Measurements from ENCODE around the gene PKD1.
A peak's percentile ranks its signal among the peaks of the same experiment; 100 is the strongest.

The PKD1 gene

DNA sequence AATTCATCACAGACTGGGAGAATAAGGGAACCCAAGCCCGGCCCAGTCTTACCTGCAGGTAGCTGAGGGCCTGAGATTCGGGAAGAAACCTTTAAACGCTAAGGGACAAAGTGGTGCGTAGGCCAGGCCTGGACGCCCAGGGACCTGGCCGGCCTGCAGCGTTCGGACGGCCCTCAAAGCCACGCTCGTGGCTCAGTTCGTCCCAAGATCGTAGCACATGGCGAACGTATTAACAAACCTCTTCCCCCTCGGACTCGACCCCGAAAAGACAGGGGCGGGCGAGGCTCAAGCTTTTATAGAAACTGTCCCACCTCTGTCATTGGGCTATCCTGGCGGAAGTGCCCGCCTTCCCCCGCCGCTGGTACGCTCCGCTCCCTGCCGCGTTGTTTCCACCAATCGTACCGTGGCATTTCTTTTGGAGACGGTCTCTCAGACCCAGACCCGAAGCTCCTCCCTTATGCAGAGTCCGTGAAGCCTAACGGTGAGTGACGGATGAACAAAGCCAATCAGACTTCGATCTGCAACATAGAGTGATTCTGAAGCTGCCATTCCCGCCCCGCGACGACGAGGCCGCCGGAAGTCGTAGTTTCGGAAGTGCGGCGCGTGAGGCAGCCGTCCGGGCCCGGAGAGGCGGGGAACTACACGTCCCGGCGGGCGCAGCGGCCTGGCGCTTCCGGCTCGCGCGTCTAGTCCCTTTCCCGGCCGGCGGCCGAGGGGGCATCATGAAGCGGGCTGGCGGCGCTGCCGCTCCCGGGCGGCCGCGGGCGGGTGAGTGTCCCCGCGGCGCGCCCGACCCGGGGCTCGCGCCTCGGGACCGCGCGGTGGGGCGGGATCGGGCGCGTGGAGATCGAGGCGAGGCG, 19.6 kb upstream of the PKD1 start, which contains the start of gene TRAF7 (continued):
- TF ChIP-seq, protein P1, sequence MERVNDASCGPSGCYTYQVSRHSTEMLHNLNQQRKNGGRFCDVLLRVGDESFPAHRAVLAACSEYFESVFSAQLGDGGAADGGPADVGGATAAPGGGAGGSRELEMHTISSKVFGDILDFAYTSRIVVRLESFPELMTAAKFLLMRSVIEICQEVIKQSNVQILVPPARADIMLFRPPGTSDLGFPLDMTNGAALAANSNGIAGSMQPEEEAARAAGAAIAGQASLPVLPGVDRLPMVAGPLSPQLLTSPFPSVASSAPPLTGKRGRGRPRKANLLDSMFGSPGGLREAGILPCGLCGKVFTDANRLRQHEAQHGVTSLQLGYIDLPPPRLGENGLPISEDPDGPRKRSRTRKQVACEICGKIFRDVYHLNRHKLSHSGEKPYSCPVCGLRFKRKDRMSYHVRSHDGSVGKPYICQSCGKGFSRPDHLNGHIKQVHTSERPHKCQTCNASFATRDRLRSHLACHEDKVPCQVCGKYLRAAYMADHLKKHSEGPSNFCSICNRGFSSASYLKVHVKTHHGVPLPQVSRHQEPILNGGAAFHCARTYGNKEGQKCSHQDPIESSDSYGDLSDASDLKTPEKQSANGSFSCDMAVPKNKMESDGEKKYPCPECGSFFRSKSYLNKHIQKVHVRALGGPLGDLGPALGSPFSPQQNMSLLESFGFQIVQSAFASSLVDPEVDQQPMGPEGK (tag by site-specific recombination; IDR thresholded peaks at IDR 0.05) = peak; percentile 52
- TF ChIP-seq, protein P2, sequence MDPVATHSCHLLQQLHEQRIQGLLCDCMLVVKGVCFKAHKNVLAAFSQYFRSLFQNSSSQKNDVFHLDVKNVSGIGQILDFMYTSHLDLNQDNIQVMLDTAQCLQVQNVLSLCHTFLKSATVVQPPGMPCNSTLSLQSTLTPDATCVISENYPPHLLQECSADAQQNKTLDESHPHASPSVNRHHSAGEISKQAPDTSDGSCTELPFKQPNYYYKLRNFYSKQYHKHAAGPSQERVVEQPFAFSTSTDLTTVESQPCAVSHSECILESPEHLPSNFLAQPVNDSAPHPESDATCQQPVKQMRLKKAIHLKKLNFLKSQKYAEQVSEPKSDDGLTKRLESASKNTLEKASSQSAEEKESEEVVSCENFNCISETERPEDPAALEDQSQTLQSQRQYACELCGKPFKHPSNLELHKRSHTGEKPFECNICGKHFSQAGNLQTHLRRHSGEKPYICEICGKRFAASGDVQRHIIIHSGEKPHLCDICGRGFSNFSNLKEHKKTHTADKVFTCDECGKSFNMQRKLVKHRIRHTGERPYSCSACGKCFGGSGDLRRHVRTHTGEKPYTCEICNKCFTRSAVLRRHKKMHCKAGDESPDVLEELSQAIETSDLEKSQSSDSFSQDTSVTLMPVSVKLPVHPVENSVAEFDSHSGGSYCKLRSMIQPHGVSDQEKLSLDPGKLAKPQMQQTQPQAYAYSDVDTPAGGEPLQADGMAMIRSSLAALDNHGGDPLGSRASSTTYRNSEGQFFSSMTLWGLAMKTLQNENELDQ (tag by site-specific recombination; IDR thresholded peaks at IDR 0.05; ENCODE audit: low read depth) = no peak
- TF ChIP-seq ZNF341 (tag by site-specific recombination; IDR thresholded peaks at IDR 0.05; ENCODE audit: low read depth) = peak; percentile 53
- TF ChIP-seq ZNF791 (tag by site-specific recombination; IDR thresholded peaks at IDR 0.05) = no peak
- TF ChIP-seq ZNF843 (tag by site-specific recombination; IDR thresholded peaks at IDR 0.05) = peak; percentile 27; the same call in 1 of the 2 replicates
- peak; percentile 97 for TF ChIP-seq ZBTB20 (tag by site-specific recombination; IDR thresholded peaks at IDR 0.05)
- 0 out of 2 replicates have a peak, but pooled peaks have one; percentile 0 for TF ChIP-seq ZNF677 (tag by site-specific recombination; IDR thresholded peaks at IDR 0.05)
- peak; percentile 88 for TF ChIP-seq ZSCAN30 (tag by site-specific recombination; IDR thresholded peaks at IDR 0.05)
- TF ChIP-seq ZNF416 (tag by site-specific recombination; IDR thresholded peaks at IDR 0.05) = no peak
- TF ChIP-seq, protein P3, sequence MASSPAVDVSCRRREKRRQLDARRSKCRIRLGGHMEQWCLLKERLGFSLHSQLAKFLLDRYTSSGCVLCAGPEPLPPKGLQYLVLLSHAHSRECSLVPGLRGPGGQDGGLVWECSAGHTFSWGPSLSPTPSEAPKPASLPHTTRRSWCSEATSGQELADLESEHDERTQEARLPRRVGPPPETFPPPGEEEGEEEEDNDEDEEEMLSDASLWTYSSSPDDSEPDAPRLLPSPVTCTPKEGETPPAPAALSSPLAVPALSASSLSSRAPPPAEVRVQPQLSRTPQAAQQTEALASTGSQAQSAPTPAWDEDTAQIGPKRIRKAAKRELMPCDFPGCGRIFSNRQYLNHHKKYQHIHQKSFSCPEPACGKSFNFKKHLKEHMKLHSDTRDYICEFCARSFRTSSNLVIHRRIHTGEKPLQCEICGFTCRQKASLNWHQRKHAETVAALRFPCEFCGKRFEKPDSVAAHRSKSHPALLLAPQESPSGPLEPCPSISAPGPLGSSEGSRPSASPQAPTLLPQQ (tag by site-specific recombination; IDR thresholded peaks at IDR 0.05) = peak; percentile 71; the same call in 1 of the 2 replicates
- TF ChIP-seq, protein P4, sequence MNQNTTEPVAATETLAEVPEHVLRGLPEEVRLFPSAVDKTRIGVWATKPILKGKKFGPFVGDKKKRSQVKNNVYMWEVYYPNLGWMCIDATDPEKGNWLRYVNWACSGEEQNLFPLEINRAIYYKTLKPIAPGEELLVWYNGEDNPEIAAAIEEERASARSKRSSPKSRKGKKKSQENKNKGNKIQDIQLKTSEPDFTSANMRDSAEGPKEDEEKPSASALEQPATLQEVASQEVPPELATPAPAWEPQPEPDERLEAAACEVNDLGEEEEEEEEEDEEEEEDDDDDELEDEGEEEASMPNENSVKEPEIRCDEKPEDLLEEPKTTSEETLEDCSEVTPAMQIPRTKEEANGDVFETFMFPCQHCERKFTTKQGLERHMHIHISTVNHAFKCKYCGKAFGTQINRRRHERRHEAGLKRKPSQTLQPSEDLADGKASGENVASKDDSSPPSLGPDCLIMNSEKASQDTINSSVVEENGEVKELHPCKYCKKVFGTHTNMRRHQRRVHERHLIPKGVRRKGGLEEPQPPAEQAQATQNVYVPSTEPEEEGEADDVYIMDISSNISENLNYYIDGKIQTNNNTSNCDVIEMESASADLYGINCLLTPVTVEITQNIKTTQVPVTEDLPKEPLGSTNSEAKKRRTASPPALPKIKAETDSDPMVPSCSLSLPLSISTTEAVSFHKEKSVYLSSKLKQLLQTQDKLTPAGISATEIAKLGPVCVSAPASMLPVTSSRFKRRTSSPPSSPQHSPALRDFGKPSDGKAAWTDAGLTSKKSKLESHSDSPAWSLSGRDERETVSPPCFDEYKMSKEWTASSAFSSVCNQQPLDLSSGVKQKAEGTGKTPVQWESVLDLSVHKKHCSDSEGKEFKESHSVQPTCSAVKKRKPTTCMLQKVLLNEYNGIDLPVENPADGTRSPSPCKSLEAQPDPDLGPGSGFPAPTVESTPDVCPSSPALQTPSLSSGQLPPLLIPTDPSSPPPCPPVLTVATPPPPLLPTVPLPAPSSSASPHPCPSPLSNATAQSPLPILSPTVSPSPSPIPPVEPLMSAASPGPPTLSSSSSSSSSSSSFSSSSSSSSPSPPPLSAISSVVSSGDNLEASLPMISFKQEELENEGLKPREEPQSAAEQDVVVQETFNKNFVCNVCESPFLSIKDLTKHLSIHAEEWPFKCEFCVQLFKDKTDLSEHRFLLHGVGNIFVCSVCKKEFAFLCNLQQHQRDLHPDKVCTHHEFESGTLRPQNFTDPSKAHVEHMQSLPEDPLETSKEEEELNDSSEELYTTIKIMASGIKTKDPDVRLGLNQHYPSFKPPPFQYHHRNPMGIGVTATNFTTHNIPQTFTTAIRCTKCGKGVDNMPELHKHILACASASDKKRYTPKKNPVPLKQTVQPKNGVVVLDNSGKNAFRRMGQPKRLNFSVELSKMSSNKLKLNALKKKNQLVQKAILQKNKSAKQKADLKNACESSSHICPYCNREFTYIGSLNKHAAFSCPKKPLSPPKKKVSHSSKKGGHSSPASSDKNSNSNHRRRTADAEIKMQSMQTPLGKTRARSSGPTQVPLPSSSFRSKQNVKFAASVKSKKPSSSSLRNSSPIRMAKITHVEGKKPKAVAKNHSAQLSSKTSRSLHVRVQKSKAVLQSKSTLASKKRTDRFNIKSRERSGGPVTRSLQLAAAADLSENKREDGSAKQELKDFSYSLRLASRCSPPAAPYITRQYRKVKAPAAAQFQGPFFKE (tag by site-specific recombination; IDR thresholded peaks at IDR 0.05; ENCODE audit: borderline replicate concordance) = no peak
- TF ChIP-seq PRDM1 (tag by site-specific recombination; IDR thresholded peaks at IDR 0.05) = no peak
- TF ChIP-seq ZNF324 (tag by site-specific recombination; IDR thresholded peaks at IDR 0.05) = 0 out of 2 replicates have a peak, but pooled peaks have one; percentile 40
- TF ChIP-seq, protein P5, sequence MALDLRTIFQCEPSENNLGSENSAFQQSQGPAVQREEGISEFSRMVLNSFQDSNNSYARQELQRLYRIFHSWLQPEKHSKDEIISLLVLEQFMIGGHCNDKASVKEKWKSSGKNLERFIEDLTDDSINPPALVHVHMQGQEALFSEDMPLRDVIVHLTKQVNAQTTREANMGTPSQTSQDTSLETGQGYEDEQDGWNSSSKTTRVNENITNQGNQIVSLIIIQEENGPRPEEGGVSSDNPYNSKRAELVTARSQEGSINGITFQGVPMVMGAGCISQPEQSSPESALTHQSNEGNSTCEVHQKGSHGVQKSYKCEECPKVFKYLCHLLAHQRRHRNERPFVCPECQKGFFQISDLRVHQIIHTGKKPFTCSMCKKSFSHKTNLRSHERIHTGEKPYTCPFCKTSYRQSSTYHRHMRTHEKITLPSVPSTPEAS (tag by site-specific recombination; IDR thresholded peaks at IDR 0.05) = no peak; the same call in 1 of the 2 replicates
- TF ChIP-seq ZNF830 (tag by site-specific recombination; IDR thresholded peaks at IDR 0.05; ENCODE audit: low read depth) = no peak
- peak; percentile 61; the same call in 1 of the 2 replicates for TF ChIP-seq KLF9 (tag by site-specific recombination; IDR thresholded peaks at IDR 0.05; ENCODE audit: low read depth)
- no peak for TF ChIP-seq ZNF433 (tag by site-specific recombination; IDR thresholded peaks at IDR 0.05; ENCODE audit: low read depth)
- peak; percentile 30; the same call in 1 of the 2 replicates for TF ChIP-seq ZNF623 (tag by site-specific recombination; IDR thresholded peaks at IDR 0.05)
- TF ChIP-seq ZNF548 (tag by site-specific recombination; IDR thresholded peaks at IDR 0.05) = no peak
- TF ChIP-seq BCL11A (tag by site-specific recombination; IDR thresholded peaks at IDR 0.05; ENCODE audit: low read depth) = no peak
- no peak for TF ChIP-seq ZBTB1 (tag by site-specific recombination; IDR thresholded peaks at IDR 0.05)
- 0 out of 2 replicates have a peak, but pooled peaks have one; percentile 55 for TF ChIP-seq ZBTB7A (tag by site-specific recombination; IDR thresholded peaks at IDR 0.05; ENCODE audit: low read depth)
- TF ChIP-seq ZNF302 (tag by site-specific recombination; IDR thresholded peaks at IDR 0.05; ENCODE audit: low read depth) = no peak
- no peak for TF ChIP-seq ZNF473 (tag by site-specific recombination; IDR thresholded peaks at IDR 0.05)
- TF ChIP-seq KLF10 (tag by site-specific recombination; IDR thresholded peaks at IDR 0.05) = no peak; the same call in 1 of the 2 replicates
- TF ChIP-seq ZNF768 (tag by site-specific recombination; IDR thresholded peaks at IDR 0.05) = no peak
- peak; percentile 65 for TF ChIP-seq YY1 (tag by site-specific recombination; IDR thresholded peaks at IDR 0.05)
